Measurements from ENCODE around the gene HEBP2. TPM values are rescaled to one million over a fixed set of nuclear protein-coding genes. Genes with fewer than 3 reads are reported as not detected.
A peak's percentile ranks its signal among the peaks of the same experiment; 100 is the strongest.
"Not testable (repeated sequence)": the region's sequence is repeated elsewhere in the genome, so short reads cannot be mapped to it uniquely, and the experiment has no call there.

HEBP2 gene
- total RNA-seq, 1 donor from 2014 or later: 64.8 TPM

DNA sequence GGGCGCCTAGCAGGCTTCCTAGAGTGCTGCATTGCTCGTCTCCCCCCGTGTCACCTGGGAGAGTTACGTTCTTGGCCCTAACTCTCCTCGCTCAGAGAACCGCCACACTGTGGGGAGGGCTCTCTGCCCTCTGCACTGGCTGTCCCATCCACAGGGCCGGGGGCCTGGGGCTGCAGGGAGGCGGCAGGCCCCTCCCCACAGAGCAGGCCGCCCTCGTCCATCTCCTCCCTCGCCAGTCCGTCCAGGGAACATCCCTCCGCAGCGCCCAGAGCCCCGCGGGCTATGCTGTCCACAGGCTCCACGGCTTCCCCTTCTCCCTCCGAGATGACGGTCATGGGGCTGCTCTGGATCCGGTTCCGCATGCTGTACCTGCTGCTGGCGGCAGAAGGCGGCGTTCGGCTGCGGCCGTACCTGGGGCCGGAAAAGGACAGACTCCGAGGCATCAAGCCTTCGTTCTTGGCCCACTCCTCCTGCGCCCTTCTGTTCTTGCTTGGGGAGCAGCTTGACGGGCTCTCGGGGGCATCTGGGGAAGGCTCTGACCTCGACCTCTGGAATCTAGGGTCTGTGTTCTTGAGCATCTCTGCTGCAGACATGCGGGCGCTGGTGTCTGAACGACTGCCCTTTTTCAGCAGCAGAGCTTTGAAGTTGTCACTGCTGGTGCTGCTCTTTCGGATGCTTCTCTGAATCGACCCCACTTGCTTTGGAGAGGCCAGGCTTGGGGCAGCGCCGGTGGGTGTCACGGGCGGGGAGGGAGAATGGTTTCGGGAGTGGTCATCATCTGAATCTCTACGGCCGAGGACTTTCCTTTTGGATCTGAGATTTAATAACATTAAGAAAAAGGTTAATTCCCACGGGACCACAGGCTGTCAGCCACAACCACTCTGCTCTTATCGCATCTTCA lies 20.2 kb downstream of the HEBP2 start:
- DNase-seq (ENCODE audit: low read depth): no peak
- no peak for FAIRE-seq
- H3K27me3 ChIP-seq (ENCODE audit: control insufficient read depth, insufficient read depth, low read length): no peaks in the 10 kb centered on the region
- H3K4me3 ChIP-seq (ENCODE audit: low read depth, low read length): no peak overlapping the region
- TF ChIP-seq, protein P1, sequence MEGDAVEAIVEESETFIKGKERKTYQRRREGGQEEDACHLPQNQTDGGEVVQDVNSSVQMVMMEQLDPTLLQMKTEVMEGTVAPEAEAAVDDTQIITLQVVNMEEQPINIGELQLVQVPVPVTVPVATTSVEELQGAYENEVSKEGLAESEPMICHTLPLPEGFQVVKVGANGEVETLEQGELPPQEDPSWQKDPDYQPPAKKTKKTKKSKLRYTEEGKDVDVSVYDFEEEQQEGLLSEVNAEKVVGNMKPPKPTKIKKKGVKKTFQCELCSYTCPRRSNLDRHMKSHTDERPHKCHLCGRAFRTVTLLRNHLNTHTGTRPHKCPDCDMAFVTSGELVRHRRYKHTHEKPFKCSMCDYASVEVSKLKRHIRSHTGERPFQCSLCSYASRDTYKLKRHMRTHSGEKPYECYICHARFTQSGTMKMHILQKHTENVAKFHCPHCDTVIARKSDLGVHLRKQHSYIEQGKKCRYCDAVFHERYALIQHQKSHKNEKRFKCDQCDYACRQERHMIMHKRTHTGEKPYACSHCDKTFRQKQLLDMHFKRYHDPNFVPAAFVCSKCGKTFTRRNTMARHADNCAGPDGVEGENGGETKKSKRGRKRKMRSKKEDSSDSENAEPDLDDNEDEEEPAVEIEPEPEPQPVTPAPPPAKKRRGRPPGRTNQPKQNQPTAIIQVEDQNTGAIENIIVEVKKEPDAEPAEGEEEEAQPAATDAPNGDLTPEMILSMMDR (IDR thresholded peaks at IDR 0.05; ENCODE audit: insufficient read depth, low read length, severe bottlenecking): no peak
- peaks cover 10% of the 10 kb centered on the region for H3K36me3 ChIP-seq (ENCODE audit: control insufficient read depth, insufficient read depth, low read length)

DNA sequence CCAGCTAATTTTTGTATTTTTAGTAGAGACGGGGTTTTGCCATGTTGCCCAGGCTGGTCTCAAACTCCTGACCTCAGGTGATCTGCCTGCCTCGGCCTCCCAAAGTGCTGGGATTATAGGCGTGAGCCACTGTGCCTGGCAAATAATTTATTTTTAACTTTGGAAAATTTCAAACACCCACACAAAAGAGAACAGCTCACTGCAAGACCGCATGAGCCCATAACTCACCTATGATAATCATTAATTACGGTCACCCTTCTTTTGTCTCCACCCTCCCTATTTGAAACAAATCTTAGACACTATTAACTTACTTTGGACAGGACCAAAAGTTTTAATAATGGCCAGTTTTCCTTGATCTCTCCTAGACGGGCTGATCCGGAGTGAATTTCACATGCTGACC lies 21.2 kb downstream of the HEBP2 start:
- H3K4me3 ChIP-seq (ENCODE audit: low read depth, low read length); H3K27me3 ChIP-seq (ENCODE audit: control insufficient read depth, insufficient read depth, low read length); FAIRE-seq; DNase-seq (ENCODE audit: low read depth): not testable (repeated sequence)
- peaks cover 17% of the 10 kb centered on the region for H3K36me3 ChIP-seq (ENCODE audit: control insufficient read depth, insufficient read depth, low read length)

DNA sequence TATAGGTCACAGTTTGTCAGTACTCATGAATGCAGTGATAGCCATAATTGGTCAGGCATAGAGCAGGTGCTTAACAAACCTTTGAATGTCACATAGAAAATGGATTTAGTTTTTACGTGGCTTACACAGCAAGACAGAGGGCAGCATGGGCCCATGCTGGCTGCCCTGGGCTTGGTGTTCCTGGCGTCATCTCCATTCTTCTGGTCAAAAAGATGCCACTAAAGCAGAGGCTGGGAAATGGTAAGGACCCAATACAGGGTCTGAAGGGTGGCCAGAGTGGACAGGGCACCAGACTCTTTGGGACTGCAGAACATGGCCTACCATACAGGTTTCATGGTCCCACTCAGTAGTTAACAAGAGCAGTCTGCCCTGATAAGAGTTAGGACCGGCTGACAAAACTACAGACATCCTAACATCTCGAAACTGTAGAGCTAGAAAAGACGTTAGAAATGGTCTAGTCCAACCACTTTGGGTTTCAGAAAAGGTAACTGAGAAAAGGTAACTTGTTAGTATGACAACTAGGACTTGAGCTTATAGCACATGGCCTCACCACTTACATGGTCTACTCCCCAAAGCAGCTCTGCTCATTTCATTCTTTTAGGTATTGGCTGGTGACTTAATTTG lies 22.6 kb downstream of the HEBP2 start:
- peak; percentile 82 for FAIRE-seq
- H3K4me3 ChIP-seq (ENCODE audit: low read depth, low read length): no peak overlapping the region
- TF ChIP-seq, protein P1 (IDR thresholded peaks at IDR 0.05; ENCODE audit: insufficient read depth, low read length, severe bottlenecking): no peak
- no peaks in the 10 kb centered on the region for H3K27me3 ChIP-seq (ENCODE audit: control insufficient read depth, insufficient read depth, low read length)
- peaks cover 24% of the 10 kb centered on the region for H3K36me3 ChIP-seq (ENCODE audit: control insufficient read depth, insufficient read depth, low read length)
- no peak for DNase-seq (ENCODE audit: low read depth)

DNA sequence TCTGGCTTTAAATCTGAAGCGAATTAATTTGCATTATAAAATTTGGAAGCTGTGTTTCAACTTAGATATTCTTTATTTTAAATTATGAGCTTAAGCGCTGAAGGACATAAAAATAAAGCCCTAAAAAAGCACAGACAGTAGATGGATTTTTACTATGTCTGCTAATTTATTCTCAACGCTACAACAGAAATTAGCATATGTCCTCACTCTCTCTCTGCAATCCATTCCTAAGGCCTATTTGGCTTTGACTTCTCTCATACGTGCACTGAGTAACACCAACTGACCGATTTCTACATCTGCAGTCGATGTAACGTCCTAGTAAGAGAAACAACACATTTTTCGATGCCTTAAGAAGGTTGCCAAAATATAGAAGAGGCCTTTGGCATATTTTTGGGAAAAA lies 23.7 kb downstream of the HEBP2 start:
- TF ChIP-seq, protein P1 (IDR thresholded peaks at IDR 0.05; ENCODE audit: insufficient read depth, low read length, severe bottlenecking): no peak
- Histone ChIP-seq H3K4me3 (ENCODE audit: low read depth, low read length) (no peak overlapping the region), H3K36me3 (ENCODE audit: control insufficient read depth, insufficient read depth, low read length) (peaks cover 29% of the 10 kb centered on the region), H3K27me3 (ENCODE audit: control insufficient read depth, insufficient read depth, low read length) (no peaks in the 10 kb centered on the region)
- no peak for FAIRE-seq
- no peak for DNase-seq (ENCODE audit: low read depth)

DNA sequence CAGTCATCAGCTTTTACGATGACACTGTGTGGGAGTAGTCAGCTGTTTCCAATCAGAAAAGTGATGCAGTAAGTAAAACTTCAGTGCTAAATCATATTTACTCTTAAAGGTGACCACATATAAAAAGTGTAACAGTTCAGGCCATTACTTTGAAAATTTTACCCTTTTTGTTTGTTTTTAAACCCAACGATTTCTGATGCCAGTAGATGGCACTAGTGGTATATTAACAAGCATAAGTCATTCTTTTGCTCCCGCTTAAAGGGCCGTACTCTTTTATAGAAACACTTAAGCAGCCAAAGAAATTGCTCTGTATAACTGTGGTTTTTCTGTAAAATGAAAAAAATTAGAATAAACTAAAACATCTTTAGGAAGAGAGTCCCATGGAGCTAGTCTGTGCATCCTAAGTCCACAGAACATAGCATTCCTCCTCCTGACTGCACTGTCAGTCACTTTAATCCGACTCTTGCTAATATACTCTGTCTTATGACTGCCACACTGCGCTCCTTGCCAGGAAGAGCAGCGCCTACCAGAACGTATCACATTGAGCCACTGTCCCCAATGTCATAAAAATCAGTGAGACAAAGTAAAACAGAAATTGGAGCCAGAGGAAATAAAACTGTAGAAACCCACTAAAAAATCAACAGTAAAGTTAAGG lies 25.0 kb downstream of the HEBP2 start:
- DNase-seq (ENCODE audit: low read depth): peak; percentile 56
- no peak overlapping the region for H3K4me3 ChIP-seq (ENCODE audit: low read depth, low read length)
- H3K27me3 ChIP-seq (ENCODE audit: control insufficient read depth, insufficient read depth, low read length): no peaks in the 10 kb centered on the region
- no peak for FAIRE-seq
- TF ChIP-seq, protein P1 (IDR thresholded peaks at IDR 0.05; ENCODE audit: insufficient read depth, low read length, severe bottlenecking): peak; percentile 38
- peaks cover 29% of the 10 kb centered on the region for H3K36me3 ChIP-seq (ENCODE audit: control insufficient read depth, insufficient read depth, low read length)

DNA sequence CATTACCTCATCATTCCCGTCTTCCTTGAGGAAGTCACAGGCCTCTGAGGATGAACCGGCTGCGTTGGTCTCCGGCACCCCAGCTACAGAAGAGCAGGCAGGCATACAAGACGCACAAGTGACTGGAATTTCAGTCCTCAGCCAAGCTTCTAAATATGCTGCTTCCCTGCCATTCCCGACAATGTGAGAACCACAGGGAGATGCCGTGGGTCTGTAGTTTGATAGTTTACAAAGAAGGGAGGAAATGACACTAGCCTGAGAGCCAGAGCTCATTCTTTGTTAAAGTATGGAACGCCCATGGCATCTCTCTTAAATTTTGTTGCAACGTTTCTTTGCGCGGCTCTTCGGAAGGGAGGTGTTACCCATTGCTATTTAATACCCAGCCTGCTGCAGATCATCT lies 25.7 kb downstream of the HEBP2 start:
- peaks cover 25% of the 10 kb centered on the region for H3K36me3 ChIP-seq (ENCODE audit: control insufficient read depth, insufficient read depth, low read length)
- H3K4me3 ChIP-seq (ENCODE audit: low read depth, low read length): no peak overlapping the region
- H3K27me3 ChIP-seq (ENCODE audit: control insufficient read depth, insufficient read depth, low read length): no peaks in the 10 kb centered on the region
- no peak for FAIRE-seq
- no peak for DNase-seq (ENCODE audit: low read depth)
- TF ChIP-seq, protein P1 (IDR thresholded peaks at IDR 0.05; ENCODE audit: insufficient read depth, low read length, severe bottlenecking): no peak

All from bronchial epithelial cell (primary cell).